Nephron progenitor cell (in vitro differentiated cells): ENCODE data around the gene ASTN2.

Experiments used
- DNase-seq: peaks from one replicate; pipeline ENCODE4 v3.0.0; 2021
- H3K27ac Mint-ChIP-seq: 2 replicates; pipeline ENCODE4 v1.8.0; 2021; ENCODE audit warnings: mild to moderate bottlenecking, moderate library complexity, mixed read lengths
- H3K27me3 Mint-ChIP-seq: 2 replicates; pipeline ENCODE4 v1.8.0; 2021; ENCODE audit warnings: mild to moderate bottlenecking, low read depth, mixed read lengths; ENCODE audit not compliant: poor library complexity
- H3K36me3 Mint-ChIP-seq: 2 replicates; pipeline ENCODE4 v1.8.0; 2021; ENCODE audit warnings: low read depth, mixed read lengths
- H3K4me1 Mint-ChIP-seq: 2 replicates; pipeline ENCODE4 v1.8.0; 2021; ENCODE audit warnings: mixed read lengths
- H3K4me3 Mint-ChIP-seq: 2 replicates; pipeline ENCODE4 v1.8.0; 2021; ENCODE audit warnings: mild to moderate bottlenecking, moderate library complexity, mixed read lengths
- H3K9me3 Mint-ChIP-seq: 2 replicates; pipeline ENCODE4 v1.8.0; 2021; ENCODE audit warnings: mild to moderate bottlenecking, moderate library complexity, mixed read lengths
- CTCF ChIP-seq: fragments of 200-600 bp; sonication (generic); IDR thresholded peaks from 2 replicates; pipeline ENCODE4 v1.5.0; 2021; ENCODE audit warnings: antibody characterized with exemption

Gene ASTN2

GRCh38 chr9:116504893-116505480, 909.9 kb downstream of the ASTN2 start:
- H3K4me3 Mint-ChIP-seq = no peak overlapping the region
- H3K27ac Mint-ChIP-seq = no peak overlapping the region
- no peaks in the 10 kb centered on the region for H3K36me3 Mint-ChIP-seq
- no peak for DNase-seq
- H3K4me1 Mint-ChIP-seq = no peaks in the 10 kb centered on the region
- H3K9me3 Mint-ChIP-seq = peaks cover 7% of the 10 kb centered on the region
- H3K27me3 Mint-ChIP-seq = peaks cover 19% of the 10 kb centered on the region
- no peak for TF ChIP-seq CTCF

GRCh38 chr9:116504081-116504480, 910.8 kb downstream of the ASTN2 start:
- H3K4me1 Mint-ChIP-seq = no peaks in the 10 kb centered on the region
- H3K27ac Mint-ChIP-seq = no peak overlapping the region
- no peaks in the 10 kb centered on the region for H3K9me3 Mint-ChIP-seq
- no peaks in the 10 kb centered on the region for H3K36me3 Mint-ChIP-seq
- DNase-seq = no peak
- peaks cover 26% of the 10 kb centered on the region for H3K27me3 Mint-ChIP-seq
- no peak overlapping the region for H3K4me3 Mint-ChIP-seq
- no peak for TF ChIP-seq CTCF

GRCh38 chr9:116502746-116503145, 912.1 kb downstream of the ASTN2 start:
- peaks cover 28% of the 10 kb centered on the region for H3K27me3 Mint-ChIP-seq
- H3K9me3 Mint-ChIP-seq = no peaks in the 10 kb centered on the region
- DNase-seq = no peak
- no peak overlapping the region for H3K4me3 Mint-ChIP-seq
- no peaks in the 10 kb centered on the region for H3K4me1 Mint-ChIP-seq
- no peaks in the 10 kb centered on the region for H3K36me3 Mint-ChIP-seq
- no peak for TF ChIP-seq CTCF
- no peak overlapping the region for H3K27ac Mint-ChIP-seq

GRCh38 chr9:116501871-116502270, 913.0 kb downstream of the ASTN2 start:
- peaks cover 28% of the 10 kb centered on the region for H3K27me3 Mint-ChIP-seq
- no peaks in the 10 kb centered on the region for H3K36me3 Mint-ChIP-seq
- no peak overlapping the region for H3K4me3 Mint-ChIP-seq
- H3K9me3 Mint-ChIP-seq = no peaks in the 10 kb centered on the region
- H3K4me1 Mint-ChIP-seq = peaks cover 5% of the 10 kb centered on the region
- TF ChIP-seq CTCF = no peak
- DNase-seq = no peak
- H3K27ac Mint-ChIP-seq = no peak overlapping the region

- no peak overlapping the region for H3K27ac Mint-ChIP-seq
- H3K27me3 Mint-ChIP-seq = peaks cover 28% of the 10 kb centered on the region
- H3K4me1 Mint-ChIP-seq = peaks cover 18% of the 10 kb centered on the region
- no peak for DNase-seq
- no peaks in the 10 kb centered on the region for H3K9me3 Mint-ChIP-seq
- H3K36me3 Mint-ChIP-seq = no peaks in the 10 kb centered on the region
- no peak for TF ChIP-seq CTCF
- H3K4me3 Mint-ChIP-seq = no peak overlapping the region
Observed at GRCh38 chr9:116499986-116500871, 914.6 kb downstream of the ASTN2 start.
